PC-3 (cell line): Measurements from ENCODE around the gene ADAMTS3. TPM values are rescaled to one million over a fixed set of nuclear protein-coding genes. Genes with fewer than 3 reads are reported as not detected.

Source experiments
- ATAC-seq: fragments of 200-7000 bp; cut with Tn5 transposase; 2 replicates; pipeline ENCODE4 v1.9.1; 2020; ENCODE audit warnings: mild to moderate bottlenecking, moderate library complexity
- BruUV-seq: library from RNA; stranded (reverse); fragments of 400-500 nt; replicated peaks from 2 replicates; lab custom pipeline; 2021; lab: Mats Ljungman, UMichigan
- CTCF ChIA-PET: fragments of 300-600 bp; sonication (Branson Sonifier 250); formaldehyde crosslinking; loops from one replicate; lab custom pipeline; 2022; ENCODE audit warnings: antibody characterized with exemption; lab: Charles Lee
- POLR2A ChIA-PET: fragments of 300-600 bp; sonication (Branson Sonifier 250); formaldehyde crosslinking; loops from one replicate; lab custom pipeline; 2022; ENCODE audit warnings: antibody characterized with exemption; ENCODE audit not compliant: unreplicated experiment; lab: Charles Lee
- DNase-seq: peaks from one replicate; pipeline ENCODE4 v3.0.0-alpha.2; 2015
- H2AFZ ChIP-seq: fragments of 300-600 bp; sonication (generic); 2 replicates; pipeline ENCODE4 v1.6.0; 2016; ENCODE audit warnings: antibody characterized with exemption, low read length
- H3F3A ChIP-seq: fragments of 300-600 bp; sonication (generic); one replicate; pipeline ENCODE4 v1.6.0; 2017; ENCODE audit warnings: antibody characterized with exemption, low read length, control low read depth, mild to moderate bottlenecking; ENCODE audit not compliant: unreplicated experiment
- H3K27ac ChIP-seq: fragments of 300-600 bp; sonication (generic); 2 replicates; pipeline ENCODE4 v1.5.1; 2016; ENCODE audit warnings: mild to moderate bottlenecking, low read length
- H3K27me3 ChIP-seq: fragments of 300-600 bp; sonication (generic); 2 replicates; pipeline ENCODE4 v1.6.1; 2016; ENCODE audit warnings: low read length, mixed read lengths
- H3K36me3 ChIP-seq: fragments of 300-600 bp; sonication (generic); 2 replicates; pipeline ENCODE4 v1.6.1; 2016; ENCODE audit warnings: low read depth, mixed run types, low read length, mixed read lengths
- H3K4me1 ChIP-seq: fragments of 300-600 bp; sonication (generic); 2 replicates; pipeline ENCODE4 v1.5.1; 2016; ENCODE audit warnings: low read length; ENCODE audit not compliant: insufficient read depth
- H3K4me2 ChIP-seq: fragments of 300-600 bp; sonication (generic); 2 replicates; pipeline ENCODE4 v1.6.0; 2016; ENCODE audit warnings: low read length
- H3K4me3 ChIP-seq: fragments of 300-600 bp; sonication (generic); 2 replicates; pipeline ENCODE4 v1.5.1; 2016; ENCODE audit warnings: mild to moderate bottlenecking, low read length, mixed read lengths
- H3K79me2 ChIP-seq: fragments of 300-600 bp; sonication (generic); 2 replicates; pipeline ENCODE4 v1.6.1; 2017; ENCODE audit warnings: low read length, mixed read lengths
- H3K9ac ChIP-seq: fragments of 300-600 bp; sonication (generic); 2 replicates; pipeline ENCODE4 v1.6.0; 2016; ENCODE audit warnings: mild to moderate bottlenecking, low read length
- H3K9me2 ChIP-seq: fragments of 300-600 bp; sonication (generic); replicated peaks from 2 replicates; pipeline ENCODE4 v1.6.1; 2016; ENCODE audit warnings: mixed run types, low read length, mixed read lengths
- H3K9me3 ChIP-seq: fragments of 300-600 bp; sonication (generic); 2 replicates; pipeline ENCODE4 v1.6.1; 2016; ENCODE audit warnings: low read length, mixed read lengths
- H4K20me1 ChIP-seq: fragments of 300-600 bp; sonication (generic); 2 replicates; pipeline ENCODE4 v1.6.1; 2016; ENCODE audit warnings: low read length, mixed read lengths
- EZH2 ChIP-seq: fragments of 300-600 bp; sonication (generic); IDR thresholded peaks from one replicate; pipeline ENCODE4 v1.6.1; 2017; ENCODE audit warnings: antibody characterized with exemption, mild to moderate bottlenecking, low read length; ENCODE audit not compliant: unreplicated experiment
- EZH2phosphoT487 ChIP-seq: fragments of 300-600 bp; sonication (generic); IDR thresholded peaks from 2 replicates; pipeline ENCODE4 v1.6.1; 2018; ENCODE audit warnings: mild to moderate bottlenecking, antibody characterized with exemption, low read length, borderline replicate concordance
- intact Hi-C: fragments of 100-400 bp; cut with micrococcal nuclease; formaldehyde crosslinking; loops from 2 replicates; pipeline ENCODE4 v1.9.0; 2023
- total RNA-seq: library from RNA; depleted of rRNA; stranded (reverse); fragments of >200 nt; gene quantifications from 2 replicates; pipeline ENCODE4 v1.2.3, GENCODE V29; 2014
- TF ChIP-seq, protein P1 (sequence below): fragments of 300-600 bp; sonication (generic); conservative IDR thresholded peaks from 2 replicates; pipeline ENCODE4 v1.5.1; 2017; ENCODE audit warnings: antibody characterized with exemption, low read depth, mild to moderate bottlenecking, low read length

The ADAMTS3 gene
- total RNA-seq, 1 experiment from 2014 or later, result 3.5 TPM

DNA sequence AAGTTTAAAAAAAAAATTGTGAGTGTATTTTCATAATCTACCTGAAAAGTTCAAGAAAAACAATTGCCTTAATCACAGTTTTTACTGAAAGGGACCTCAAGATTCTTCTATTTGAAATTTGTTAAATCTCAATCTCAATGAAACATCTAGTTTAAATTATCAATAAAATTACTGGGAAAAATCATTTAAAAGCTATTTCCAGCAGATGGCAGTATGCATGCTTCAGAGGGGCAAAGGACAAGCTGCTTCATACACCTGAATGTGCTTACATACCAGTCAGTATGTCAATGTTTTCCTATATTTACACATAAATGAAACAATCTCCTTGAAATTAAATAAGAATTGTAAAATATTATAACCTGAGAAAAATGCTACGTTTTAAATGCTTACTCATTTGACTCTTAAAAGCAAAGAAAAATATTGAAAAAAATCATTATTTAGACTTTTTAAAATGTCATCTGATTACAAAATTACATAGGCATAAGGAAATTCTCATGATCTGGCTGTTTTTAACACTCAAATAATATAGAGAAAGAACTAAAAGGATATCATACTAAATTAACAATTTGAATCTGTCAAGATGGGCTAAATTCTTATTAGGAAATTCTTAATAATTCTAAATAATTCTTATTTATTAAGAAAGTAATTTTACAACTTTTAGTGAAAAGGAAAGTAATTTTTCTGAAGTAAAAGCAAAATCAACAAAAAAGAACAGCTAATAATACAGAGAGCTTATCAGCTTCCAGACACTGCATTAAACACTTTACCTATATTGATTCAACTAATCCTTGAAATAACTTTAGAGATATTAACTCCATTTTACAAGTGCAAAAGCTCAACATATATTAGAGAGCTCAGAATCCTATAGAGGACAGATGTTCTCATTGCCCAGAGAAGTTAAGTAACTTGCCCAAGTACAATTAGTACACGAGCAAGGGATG is 242.1 kb downstream of the ADAMTS3 start:
- Histone ChIP-seq H3K4me1 (peaks cover 18% of the 10 kb centered on the region), H3F3A (no peaks in the 10 kb centered on the region), H3K4me3 (no peak overlapping the region), H3K36me3 (no peaks in the 10 kb centered on the region), H3K27me3 (no peaks in the 10 kb centered on the region), H3K27ac (no peak overlapping the region), H3K9me3 (no peaks in the 10 kb centered on the region), H3K9me2 (no peaks in the 10 kb centered on the region), H3K9ac (no peak overlapping the region), H2AFZ (no peak overlapping the region), H3K4me2 (no peak overlapping the region), H3K79me2 (no peaks in the 10 kb centered on the region), H4K20me1 (no peaks in the 10 kb centered on the region)
- peak; percentile 83 for DNase-seq
- ChIA-PET CTCF (interaction anchor here (0.5 to 1.3 kb wide), 9 partner anchors 14 to 725 kb away, joined by 3 to 7 read pairs (median 3); no protein-coding TSS in a partner anchor), POLR2A (no interaction called here)
- peak; percentile 42; the same call in 1 of the 2 replicates for ATAC-seq
- BruUV-seq, result no TSS peak
- intact Hi-C loops, result loop anchor here (1.0 to 10.0 kb wide), 6 partner anchors 31 to 698 kb away; no protein-coding TSS in a partner anchor
- TF ChIP-seq EZH2phosphoT487, result no peak
- TF ChIP-seq, protein P1, sequence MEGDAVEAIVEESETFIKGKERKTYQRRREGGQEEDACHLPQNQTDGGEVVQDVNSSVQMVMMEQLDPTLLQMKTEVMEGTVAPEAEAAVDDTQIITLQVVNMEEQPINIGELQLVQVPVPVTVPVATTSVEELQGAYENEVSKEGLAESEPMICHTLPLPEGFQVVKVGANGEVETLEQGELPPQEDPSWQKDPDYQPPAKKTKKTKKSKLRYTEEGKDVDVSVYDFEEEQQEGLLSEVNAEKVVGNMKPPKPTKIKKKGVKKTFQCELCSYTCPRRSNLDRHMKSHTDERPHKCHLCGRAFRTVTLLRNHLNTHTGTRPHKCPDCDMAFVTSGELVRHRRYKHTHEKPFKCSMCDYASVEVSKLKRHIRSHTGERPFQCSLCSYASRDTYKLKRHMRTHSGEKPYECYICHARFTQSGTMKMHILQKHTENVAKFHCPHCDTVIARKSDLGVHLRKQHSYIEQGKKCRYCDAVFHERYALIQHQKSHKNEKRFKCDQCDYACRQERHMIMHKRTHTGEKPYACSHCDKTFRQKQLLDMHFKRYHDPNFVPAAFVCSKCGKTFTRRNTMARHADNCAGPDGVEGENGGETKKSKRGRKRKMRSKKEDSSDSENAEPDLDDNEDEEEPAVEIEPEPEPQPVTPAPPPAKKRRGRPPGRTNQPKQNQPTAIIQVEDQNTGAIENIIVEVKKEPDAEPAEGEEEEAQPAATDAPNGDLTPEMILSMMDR, result peak; percentile 89

DNA sequence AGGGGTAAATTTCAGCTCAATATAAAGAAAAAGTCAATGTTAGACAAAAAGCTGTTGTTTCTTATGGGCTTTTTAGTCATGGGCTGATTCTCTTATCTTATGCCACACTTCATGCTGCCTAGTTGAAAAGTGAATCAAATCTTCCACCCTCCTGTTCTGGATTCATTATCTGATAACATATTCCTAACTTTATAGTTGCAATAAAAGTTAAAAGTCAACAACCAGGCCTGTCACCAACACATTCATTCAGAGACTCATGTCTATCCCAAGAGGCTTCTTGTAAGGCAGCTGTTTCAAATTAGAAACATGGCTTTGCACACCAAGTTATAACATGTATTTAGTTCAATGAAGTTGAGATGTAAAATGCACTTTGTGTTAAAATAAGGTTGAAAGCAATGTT is 243.8 kb downstream of the ADAMTS3 start:
- TF ChIP-seq EZH2, result no peak
- no peak for TF ChIP-seq EZH2phosphoT487
- TF ChIP-seq, protein P1, result no peak
- ChIA-PET CTCF (interaction anchor here (0.6 to 0.8 kb wide), 2 partner anchors 16 to 23 kb away, joined by 3 to 4 read pairs; no protein-coding TSS in a partner anchor), POLR2A (no interaction called here)
- DNase-seq, result peak; percentile 22
- no peak overlapping the region for H3K4me2 ChIP-seq
- H3K9ac ChIP-seq, result no peak overlapping the region
- intact Hi-C loops, result loop anchor here (2.0 to 10.0 kb wide), 3 partner anchors 242 to 700 kb away; no protein-coding TSS in a partner anchor
- no peak overlapping the region for H3K27ac ChIP-seq
- H3K79me2 ChIP-seq, result no peaks in the 10 kb centered on the region
- H3F3A ChIP-seq, result peaks cover 4% of the 10 kb centered on the region
- BruUV-seq, result no TSS peak
- ATAC-seq, result peak; percentile 79
- H2AFZ ChIP-seq, result no peak overlapping the region
- no peaks in the 10 kb centered on the region for H3K27me3 ChIP-seq
- no peaks in the 10 kb centered on the region for H3K9me2 ChIP-seq
- no peaks in the 10 kb centered on the region for H4K20me1 ChIP-seq
- H3K9me3 ChIP-seq, result no peaks in the 10 kb centered on the region
- H3K4me1 ChIP-seq, result peaks cover 26% of the 10 kb centered on the region
- no peaks in the 10 kb centered on the region for H3K36me3 ChIP-seq
- H3K4me3 ChIP-seq, result no peak overlapping the region
